PC-9 (cell line): ENCODE measurements around the gene CKMT1A. TPM values are rescaled to one million over a fixed set of nuclear protein-coding genes. Genes with fewer than 3 reads are reported as not detected.
"Not testable (repeated sequence)": the region's sequence is repeated elsewhere in the genome, so short reads cannot be mapped to it uniquely, and the experiment has no call there.

Experiments
- BruUV-seq: library from RNA; stranded (reverse); fragments of 400-500 nt; replicated peaks from 2 replicates; lab custom pipeline; 2021; lab: Mats Ljungman, UMichigan
- CTCF ChIA-PET: fragments of 300-600 bp; sonication (Branson Sonifier 250); formaldehyde crosslinking; loops from one replicate; lab custom pipeline; 2022; ENCODE audit warnings: antibody characterized with exemption; lab: Charles Lee
- POLR2A ChIA-PET: fragments of 300-600 bp; sonication (Branson Sonifier 250); formaldehyde crosslinking; loops from one replicate; lab custom pipeline; 2022; ENCODE audit warnings: antibody characterized with exemption; ENCODE audit not compliant: unreplicated experiment; lab: Charles Lee
- DNase-seq, 2 experiments: peaks; one replicate each; pipeline versions ENCODE4 v3.0.0 to v3.0.0-alpha.2; 2015 to 2022; ENCODE audit warnings: mixed read lengths in 1 of 2
- H2AFZ ChIP-seq: fragments of 200-600 bp; sonication (generic); 2 replicates; pipeline ENCODE4 v1.8.1; 2017; ENCODE audit warnings: antibody characterized with exemption
- H3F3A ChIP-seq: fragments of 200-600 bp; sonication (generic); 2 replicates; pipeline ENCODE4 v1.8.1; 2017; ENCODE audit warnings: antibody characterized with exemption, mild to moderate bottlenecking, low read depth; ENCODE audit not compliant: insufficient read depth
- H3K27ac ChIP-seq: fragments of 200-600 bp; sonication (generic); 2 replicates; pipeline ENCODE4 v1.6.1; 2016; ENCODE audit warnings: mixed run types
- H3K27me3 ChIP-seq: fragments of 200-600 bp; sonication (generic); 2 replicates; pipeline ENCODE4 v1.6.1; 2016; ENCODE audit warnings: low read depth, mixed run types; ENCODE audit not compliant: insufficient read depth
- H3K36me3 ChIP-seq: fragments of 200-600 bp; sonication (generic); 2 replicates; pipeline ENCODE4 v1.6.1; 2016; ENCODE audit warnings: low read depth, mixed run types
- H3K4me1 ChIP-seq: fragments of 200-600 bp; sonication (generic); replicated peaks from 2 replicates; pipeline ENCODE4 v1.6.1; 2016; ENCODE audit warnings: mixed run types; ENCODE audit not compliant: insufficient read depth
- H3K4me2 ChIP-seq: fragments of 200-600 bp; sonication (generic); 2 replicates; pipeline ENCODE4 v1.6.1; 2017; ENCODE audit warnings: mixed run types
- H3K4me3 ChIP-seq: fragments of 200-600 bp; sonication (generic); 2 replicates; pipeline ENCODE4 v1.6.1; 2016; ENCODE audit warnings: mixed run types
- H3K79me2 ChIP-seq: fragments of 200-600 bp; sonication (generic); 2 replicates; pipeline ENCODE4 v1.6.1; 2017; ENCODE audit warnings: low read depth, mixed run types
- H3K9me2 ChIP-seq: fragments of 200-600 bp; sonication (generic); 2 replicates; pipeline ENCODE4 v1.8.1; 2017; ENCODE audit warnings: mild to moderate bottlenecking; ENCODE audit not compliant: insufficient read depth
- H3K9me3 ChIP-seq: fragments of 200-600 bp; sonication (generic); 2 replicates; pipeline ENCODE4 v1.8.1; 2016; ENCODE audit warnings: low read depth; ENCODE audit not compliant: insufficient read depth
- H4K20me1 ChIP-seq: fragments of 200-600 bp; sonication (generic); 2 replicates; pipeline ENCODE4 v1.8.1; 2017; ENCODE audit not compliant: insufficient read depth
- EZH2 ChIP-seq: fragments of 200-600 bp; sonication (generic); IDR thresholded peaks from 2 replicates; pipeline ENCODE4 v1.8.0; 2017; ENCODE audit warnings: antibody characterized with exemption, low read depth
- intact Hi-C: fragments of 100-400 bp; cut with micrococcal nuclease; formaldehyde crosslinking; loops from one replicate; pipeline ENCODE4 v1.10.0; 2022; ENCODE audit not compliant: unreplicated experiment
- total RNA-seq: library from RNA; stranded (reverse); gene quantifications from 2 replicates; pipeline ENCODE4 v1.2.3, GENCODE V29; 2021
- TF ChIP-seq, protein P1 (sequence below): fragments of 200-600 bp; sonication (generic); conservative IDR thresholded peaks from 2 replicates; pipeline ENCODE4 v1.6.1; 2017; ENCODE audit warnings: mixed run types, antibody characterized with exemption, mild to moderate bottlenecking, moderate library complexity

CKMT1A gene
- total RNA-seq, 1 experiment from 2014 or later = 1.5 TPM

DNA sequence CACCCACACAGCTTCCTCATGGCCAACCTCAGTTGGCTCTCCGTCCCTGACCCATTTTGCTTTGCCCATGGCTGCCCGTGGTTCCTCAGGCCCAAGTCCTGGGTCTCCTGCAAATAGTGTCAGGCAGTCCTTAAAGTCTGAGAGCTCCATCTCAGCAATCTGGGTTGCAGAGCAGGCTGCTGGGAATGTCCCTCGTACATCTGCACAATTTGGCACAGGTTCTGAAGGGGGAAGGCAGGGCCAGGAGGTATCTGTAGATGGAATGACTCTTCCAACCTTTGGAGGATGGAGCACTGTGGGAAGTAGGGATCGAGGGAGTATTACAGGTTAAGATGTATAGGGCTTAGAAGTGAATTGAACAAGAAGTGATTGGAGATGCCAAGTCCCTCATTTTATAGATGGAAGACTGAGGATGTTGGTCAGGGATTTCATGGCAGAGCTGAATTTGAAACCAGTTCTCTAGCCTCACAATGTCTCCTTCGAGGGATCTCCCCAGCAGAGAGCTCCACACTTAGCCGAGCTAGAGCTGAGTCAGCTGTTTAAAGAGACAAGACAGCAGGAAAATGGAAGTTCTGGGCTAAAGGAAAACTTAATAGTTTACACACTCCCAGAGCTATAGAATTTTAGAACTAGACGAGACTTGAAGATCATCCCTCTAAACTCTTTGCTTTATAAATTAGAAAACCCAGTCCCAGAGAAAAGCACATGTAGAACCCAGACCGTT lies 9.2 kb downstream of the CKMT1A start:
- ChIA-PET POLR2A (no interaction called here), CTCF (no interaction called here)
- no peak overlapping the region for H2AFZ ChIP-seq
- H3K79me2 ChIP-seq = no peaks in the 10 kb centered on the region
- DNase-seq = no peak
- TF ChIP-seq, protein P1, sequence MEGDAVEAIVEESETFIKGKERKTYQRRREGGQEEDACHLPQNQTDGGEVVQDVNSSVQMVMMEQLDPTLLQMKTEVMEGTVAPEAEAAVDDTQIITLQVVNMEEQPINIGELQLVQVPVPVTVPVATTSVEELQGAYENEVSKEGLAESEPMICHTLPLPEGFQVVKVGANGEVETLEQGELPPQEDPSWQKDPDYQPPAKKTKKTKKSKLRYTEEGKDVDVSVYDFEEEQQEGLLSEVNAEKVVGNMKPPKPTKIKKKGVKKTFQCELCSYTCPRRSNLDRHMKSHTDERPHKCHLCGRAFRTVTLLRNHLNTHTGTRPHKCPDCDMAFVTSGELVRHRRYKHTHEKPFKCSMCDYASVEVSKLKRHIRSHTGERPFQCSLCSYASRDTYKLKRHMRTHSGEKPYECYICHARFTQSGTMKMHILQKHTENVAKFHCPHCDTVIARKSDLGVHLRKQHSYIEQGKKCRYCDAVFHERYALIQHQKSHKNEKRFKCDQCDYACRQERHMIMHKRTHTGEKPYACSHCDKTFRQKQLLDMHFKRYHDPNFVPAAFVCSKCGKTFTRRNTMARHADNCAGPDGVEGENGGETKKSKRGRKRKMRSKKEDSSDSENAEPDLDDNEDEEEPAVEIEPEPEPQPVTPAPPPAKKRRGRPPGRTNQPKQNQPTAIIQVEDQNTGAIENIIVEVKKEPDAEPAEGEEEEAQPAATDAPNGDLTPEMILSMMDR = no peak
- TF ChIP-seq EZH2 = no peak
- H3K9me2 ChIP-seq = no peaks in the 10 kb centered on the region
- no peaks in the 10 kb centered on the region for H3F3A ChIP-seq
- no peaks in the 10 kb centered on the region for H3K9me3 ChIP-seq
- BruUV-seq = no TSS peak
- H3K27me3 ChIP-seq = peaks cover 12% of the 10 kb centered on the region
- no peaks in the 10 kb centered on the region for H3K36me3 ChIP-seq
- no peak overlapping the region for H3K4me3 ChIP-seq
- no peak overlapping the region for H3K4me2 ChIP-seq
- intact Hi-C loops = no loop called here
- H3K27ac ChIP-seq = no peak overlapping the region
- no peaks in the 10 kb centered on the region for H3K4me1 ChIP-seq
- H4K20me1 ChIP-seq = no peaks in the 10 kb centered on the region

DNA sequence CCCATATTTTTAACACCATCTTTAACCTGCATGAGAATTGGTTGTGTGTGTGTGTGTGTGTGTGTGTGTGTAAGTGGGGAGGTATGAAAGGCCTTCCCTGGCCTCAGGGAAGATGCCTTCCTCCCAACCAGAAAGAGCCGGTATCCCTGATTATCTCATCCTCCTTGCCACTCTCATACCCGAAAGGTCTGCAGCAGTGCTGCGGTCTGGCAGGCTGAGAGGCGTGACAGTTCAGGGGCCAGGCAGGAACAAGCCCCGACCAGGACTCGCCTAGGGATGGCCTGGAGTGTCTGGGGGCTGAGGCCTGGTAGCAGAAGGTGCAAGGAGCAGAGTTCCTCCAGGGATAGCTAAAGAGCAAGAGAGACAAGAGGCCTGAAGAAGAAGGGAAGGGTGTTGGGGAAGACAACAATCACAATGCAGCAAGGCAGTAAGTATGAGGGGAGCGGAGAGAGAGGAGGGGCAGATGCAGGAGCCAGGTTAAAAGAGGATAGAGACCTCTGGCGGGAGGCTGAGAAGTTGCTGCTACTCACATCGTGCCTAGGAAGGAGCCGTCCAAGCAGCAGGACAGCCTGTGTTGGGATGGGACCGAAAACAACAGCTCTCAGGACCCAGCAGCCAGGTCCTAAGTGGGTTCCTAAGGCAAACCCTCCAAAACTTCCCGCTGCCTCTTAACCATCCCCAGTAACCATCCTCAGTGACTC lies 16.9 kb downstream of the CKMT1A start:
- BruUV-seq, DNase-seq, H3K27ac ChIP-seq, H3K4me1 ChIP-seq, H3K36me3 ChIP-seq, H3K9me2 ChIP-seq, POLR2A ChIA-PET, CTCF ChIA-PET, H3K27me3 ChIP-seq, H3K4me3 ChIP-seq, H3K79me2 ChIP-seq, H3F3A ChIP-seq, intact Hi-C loops, H4K20me1 ChIP-seq, H3K9me3 ChIP-seq, H3K4me2 ChIP-seq, H2AFZ ChIP-seq: not testable (repeated sequence)

DNA sequence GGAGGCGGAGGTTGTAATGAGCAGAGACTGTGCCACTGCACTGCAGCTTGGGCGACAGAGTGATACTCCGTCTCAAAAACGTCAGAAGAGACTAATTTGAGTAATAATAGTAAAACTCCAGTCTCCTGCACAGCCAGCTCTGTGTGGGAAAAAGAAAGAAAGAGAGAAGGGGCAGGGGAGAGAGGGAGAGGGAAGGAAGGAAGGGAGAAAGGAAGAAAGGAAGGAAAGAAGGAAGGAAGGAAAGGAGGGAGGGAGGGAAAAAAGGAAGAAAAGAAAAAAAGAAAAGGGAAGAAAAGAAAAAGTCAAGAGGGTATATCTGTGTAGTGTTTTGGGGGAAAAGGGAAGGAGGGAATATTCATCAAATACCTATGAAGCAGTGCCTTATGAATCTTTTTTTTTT lies 29.5 kb downstream of the CKMT1A start:
- no peaks in the 10 kb centered on the region for H4K20me1 ChIP-seq
- no peak overlapping the region for H3K4me2 ChIP-seq
- no peaks in the 10 kb centered on the region for H3K9me3 ChIP-seq
- H2AFZ ChIP-seq = no peak overlapping the region
- ChIA-PET POLR2A (no interaction called here), CTCF (no interaction called here)
- no peaks in the 10 kb centered on the region for H3K36me3 ChIP-seq
- intact Hi-C loops = no loop called here
- BruUV-seq = no TSS peak
- H3K27ac ChIP-seq = no peak overlapping the region
- TF ChIP-seq, protein P1 = no peak
- TF ChIP-seq EZH2 = no peak
- no peaks in the 10 kb centered on the region; the same call in 1 of the 2 replicates for H3F3A ChIP-seq
- no peak overlapping the region for H3K4me3 ChIP-seq
- no peak for DNase-seq
- peaks cover 5% of the 10 kb centered on the region; the same call in 1 of the 2 replicates for H3K4me1 ChIP-seq
- no peaks in the 10 kb centered on the region for H3K79me2 ChIP-seq
- no peaks in the 10 kb centered on the region for H3K9me2 ChIP-seq
- no peaks in the 10 kb centered on the region for H3K27me3 ChIP-seq

DNA sequence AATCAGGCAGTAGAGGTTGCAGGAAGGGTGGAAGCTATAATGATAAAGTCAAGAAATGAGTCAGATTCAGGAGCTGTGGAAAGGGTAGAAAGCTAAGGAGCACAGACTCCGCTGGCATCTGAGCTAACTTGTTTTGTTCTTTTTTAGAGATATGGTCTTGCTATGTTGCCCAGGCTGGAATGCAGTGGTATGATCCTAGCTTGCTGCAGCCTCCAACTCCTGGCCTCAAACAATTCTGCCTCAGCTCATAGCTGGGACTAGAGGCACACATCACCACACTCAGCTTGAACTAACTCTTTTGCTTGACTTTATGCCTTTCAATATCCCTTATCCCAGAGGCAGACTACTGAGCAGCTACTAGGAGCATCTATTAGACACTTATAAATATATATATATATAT lies 32.6 kb downstream of the CKMT1A start:
- H4K20me1 ChIP-seq, DNase-seq, H3K27me3 ChIP-seq, POLR2A ChIA-PET, H3K9me3 ChIP-seq, H3K4me2 ChIP-seq, H3K4me1 ChIP-seq, intact Hi-C loops, H3K4me3 ChIP-seq, H3K79me2 ChIP-seq, H3K9me2 ChIP-seq, H2AFZ ChIP-seq, H3K36me3 ChIP-seq, H3K27ac ChIP-seq, H3F3A ChIP-seq, BruUV-seq: not testable (repeated sequence)
- CTCF ChIA-PET = interaction anchor here (0.8 kb wide), 1 partner anchor 702 kb away, joined by 4 read pairs; no protein-coding TSS in a partner anchor

DNA sequence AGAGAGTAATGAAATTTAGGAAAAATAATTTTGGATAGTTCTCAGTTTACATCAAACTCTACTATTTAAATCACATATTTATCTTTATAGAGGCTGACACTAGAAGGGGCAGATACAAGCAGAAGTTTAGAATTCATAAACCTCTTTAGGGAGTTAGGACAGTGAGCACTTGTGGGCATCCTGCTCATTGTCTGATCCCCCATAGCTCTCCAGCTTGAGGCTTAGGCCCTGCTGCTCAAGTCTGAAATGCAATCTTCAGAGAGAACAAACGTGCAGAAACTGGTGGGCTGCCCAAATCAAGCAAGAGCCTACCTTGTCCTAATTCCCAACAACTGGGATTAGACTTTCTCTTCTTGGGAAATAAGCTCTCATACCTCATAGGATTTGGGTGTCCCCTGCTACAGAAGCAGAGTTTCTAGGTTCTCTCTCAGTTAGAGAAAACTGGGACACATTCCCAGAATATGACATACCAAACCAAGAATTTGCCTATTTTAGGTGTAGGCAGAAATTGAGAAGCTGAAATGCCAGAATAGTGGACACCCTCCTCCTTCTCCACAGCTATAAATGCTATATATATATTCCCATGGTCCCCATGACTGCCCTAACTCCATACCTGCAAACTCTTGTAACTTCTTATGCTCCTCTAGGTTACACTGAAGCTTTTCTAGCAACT lies 34.5 kb downstream of the CKMT1A start:
- DNase-seq, CTCF ChIA-PET, intact Hi-C loops, POLR2A ChIA-PET, H3K4me2 ChIP-seq, H3K79me2 ChIP-seq, H3K27ac ChIP-seq, H3K4me3 ChIP-seq, BruUV-seq, H3F3A ChIP-seq, H3K27me3 ChIP-seq, H3K36me3 ChIP-seq, H3K9me3 ChIP-seq, H3K9me2 ChIP-seq, H3K4me1 ChIP-seq, H4K20me1 ChIP-seq, H2AFZ ChIP-seq: not testable (repeated sequence)
